PFSK-1 (cell line): ENCODE results near the gene PSMD3.

ENCODE experiments used
- FOXP2 ChIP-seq: optimal IDR thresholded peaks from 2 replicates; pipeline ENCODE3; 2011; ENCODE audit warnings: borderline replicate concordance, control low read depth, inconsistent platforms; ENCODE audit not compliant: insufficient read depth; ENCODE audit errors: extremely low read length, extremely low read depth
- POLR2AphosphoS5 ChIP-seq: IDR thresholded peaks from 2 replicates; pipeline ENCODE4 v1.6.1; 2012; ENCODE audit warnings: low read depth, mild to moderate bottlenecking, control low read depth, low read length, moderate library complexity
- REST ChIP-seq, 2 experiments: IDR thresholded peaks; 2 replicates each; pipeline versions ENCODE4 v1.6.1 to v1.8.0; 2011 to 2012; ENCODE audit warnings: low read depth in 2 of 2, low read length in 2 of 2, control low read depth in 1 of 2, inconsistent platforms in 1 of 2, mild to moderate bottlenecking in 1 of 2, moderate library complexity in 1 of 2; ENCODE audit not compliant: insufficient read depth in 1 of 2
- SIN3A ChIP-seq: IDR thresholded peaks from 2 replicates; pipeline ENCODE4 v1.6.1; 2012; ENCODE audit warnings: mild to moderate bottlenecking, low read length, moderate library complexity, borderline replicate concordance; ENCODE audit not compliant: insufficient read depth
- TAF1 ChIP-seq: IDR thresholded peaks from 2 replicates; pipeline ENCODE4 v1.6.1; 2012; ENCODE audit warnings: low read length, control low read depth, borderline replicate concordance; ENCODE audit not compliant: insufficient read depth

PSMD3 gene

GRCh38 chr17:39979893-39980350 is 685 bp upstream of the PSMD3 start:
- TF ChIP-seq FOXP2 (no peak), POLR2AphosphoS5 (no peak), REST (IDR thresholded peaks at IDR 0.05; ENCODE audit: insufficient read depth in 1 of 2, low read depth in 2 of 2, low read length in 2 of 2) (no peak), TAF1 (no peak), SIN3A (no peak)

GRCh38 chr17:39981207-39981741 is 667 bp downstream of the PSMD3 start:
- TF ChIP-seq REST (IDR thresholded peaks at IDR 0.05; ENCODE audit: insufficient read depth in 1 of 2, low read depth in 2 of 2, low read length in 2 of 2) (no peak), TAF1 (no peak), FOXP2 (no peak), SIN3A (no peak), POLR2AphosphoS5 (no peak; the same call in 1 of the 2 replicates)

- TF ChIP-seq POLR2AphosphoS5 (no peak), REST (IDR thresholded peaks at IDR 0.05; ENCODE audit: insufficient read depth in 1 of 2, low read depth in 2 of 2, low read length in 2 of 2) (no peak), TAF1 (no peak), SIN3A (no peak), FOXP2 (no peak)
Measured at GRCh38 chr17:39981766-39982375, 1.3 kb downstream of the PSMD3 start.

- TF ChIP-seq SIN3A (no peak), FOXP2 (no peak), REST (IDR thresholded peaks at IDR 0.05; ENCODE audit: insufficient read depth in 1 of 2, low read depth in 2 of 2, low read length in 2 of 2) (no peak), POLR2AphosphoS5 (no peak), TAF1 (no peak)
Measured at GRCh38 chr17:39988206-39988810, 7.7 kb downstream of the PSMD3 start.
